Transverse colon (tissue), 4 donors: ENCODE measurements around the gene CRABP2. TPM values are rescaled to one million over a fixed set of nuclear protein-coding genes. Genes with fewer than 3 reads are reported as not detected.

ENCODE experiments used
- DNase-seq: peaks from one replicate; pipeline ENCODE4 v3.0.0-alpha.2; 2019
- H3K27ac ChIP-seq, 4 donors: fragments of 200-600 bp; sonication (generic); 2 replicates each; pipeline ENCODE4 v1.5.1; 2016 to 2018; ENCODE audit warnings: inconsistent platforms in 4 of 4
- H3K27me3 ChIP-seq: fragments of 200-600 bp; sonication (generic); 2 replicates; pipeline ENCODE4 v1.5.1; 2017; ENCODE audit warnings: inconsistent platforms
- H3K36me3 ChIP-seq, 4 donors: fragments of 200-600 bp; sonication (generic); 2 replicates each; pipeline ENCODE4 v1.5.1; 2017 to 2019; ENCODE audit warnings: inconsistent platforms in 4 of 4
- H3K4me1 ChIP-seq, 4 donors: fragments of 200-600 bp; sonication (generic); 2 replicates each; pipeline ENCODE4 v1.5.1; 2017 to 2020; ENCODE audit warnings: inconsistent platforms in 4 of 4
- H3K4me3 ChIP-seq, 4 donors: fragments of 200-600 bp; sonication (generic); 1 replicate in 1 of 4; 2 replicates in 3 of 4; pipeline versions ENCODE4 v1.5.1 to v1.6.1; 2017 to 2019; ENCODE audit warnings: inconsistent platforms in 4 of 4
- H3K9me3 ChIP-seq, 2 donors: fragments of 200-600 bp; sonication (generic); 2 replicates each; pipeline ENCODE4 v1.5.1; 2017 to 2019; ENCODE audit warnings: inconsistent platforms in 2 of 2
- CTCF ChIP-seq, 5 experiments: fragments of 200-600 bp in 3 of 5; fragments of 450-650 bp in 2 of 5; sonication (generic) in 3 of 5; IDR thresholded peaks; 1 replicate in 2 of 5; 2 replicates in 3 of 5; pipeline ENCODE4 v1.5.1; 2016 to 2017; ENCODE audit warnings: antibody characterized with exemption in 5 of 5, inconsistent platforms in 3 of 5, mild to moderate bottlenecking in 2 of 5, moderate library complexity in 1 of 5
- EP300 ChIP-seq: sonication (generic); formaldehyde crosslinking; IDR thresholded peaks from one replicate; pipeline ENCODE4 v1.6.1; 2017; ENCODE audit warnings: antibody characterized with exemption, low read depth
- POLR2A ChIP-seq: fragments of 450-650 bp; IDR thresholded peaks from one replicate; pipeline ENCODE4 v1.6.1; 2016; ENCODE audit warnings: antibody characterized with exemption, mild to moderate bottlenecking, moderate library complexity
- POLR2AphosphoS5 ChIP-seq, 3 donors: sonication (generic); formaldehyde crosslinking; IDR thresholded peaks; one replicate each; pipeline ENCODE4 v1.6.1; 2016; ENCODE audit warnings: antibody characterized with exemption in 3 of 3
- WGBS, 2 donors: methylation state at CpG; one replicate each; pipeline ENCODE4 v1.1.5; 2018; ENCODE audit warnings: low coverage in 1 of 2; 5-methylcytosine and 5-hydroxymethylcytosine counted together
- in situ Hi-C, 4 donors: fragments of 200-750 bp; cut with MboI; loops; one replicate each; pipeline versions ENCODE4 v1.15.0 to v1.15.1; 2017; ENCODE audit warnings: low sequenced_read_pairs in 3 of 4, low pct_ligation_motif_present in 1 of 4, low pct_unique_long_range_greater_than_20kb in 1 of 4
- intact Hi-C: fragments of 100-400 bp; cut with DNase I; formaldehyde crosslinking; loops from one replicate; pipeline ENCODE4 v1.15.1; 2023; ENCODE audit warnings: low total_unique reads
- total RNA-seq, 4 donors: library from RNA; depleted of rRNA; stranded (reverse); fragments of >200 nt; gene quantifications; one replicate each; pipeline ENCODE4 v1.1.0, GENCODE V29; 2016

The CRABP2 gene
- total RNA-seq, 4 donors from 2014 or later, result 0.79 to 1.9 TPM; not detected in 2

- Histone ChIP-seq H3K27ac (peak overlapping the region; percentile 95 to 99 (median 98)), H3K4me1 (peaks cover 27 to 56% (median 48%) of the 10 kb centered on the region in 4 donors), H3K4me3 (peak overlapping the region in 3 of 4 donors; percentile 25 to 96 (median 45)), H3K36me3 (peaks cover 0 to 10% (median 4%) of the 10 kb centered on the region in 4 donors), H3K27me3 (no peaks in the 10 kb centered on the region), H3K9me3 (no peaks in the 10 kb centered on the region)
- DNase-seq, result no peak
- in situ Hi-C loops, result no loop called here
- intact Hi-C loops, result no loop called here
- TF ChIP-seq POLR2AphosphoS5 (IDR thresholded peaks at IDR 0.05) (no peak), POLR2A (no peak), CTCF (IDR thresholded peaks at IDR 0.05) (no peak)
- 52% methylated on average over 9 of the region's 9 CpGs; no CpG with 5 or more reads in 1 of the 2 donors for WGBS, 2 donors
These were observed 41.0 kb upstream of the CRABP2 start for GRCh38 chr1:156746406-156746727.

GRCh38 chr1:156745881-156746280 is 40.5 kb upstream of the CRABP2 start:
- peaks cover 27 to 58% (median 49%) of the 10 kb centered on the region in 4 donors for H3K4me1 ChIP-seq
- H3K9me3 ChIP-seq, result no peaks in the 10 kb centered on the region
- no peak for TF ChIP-seq POLR2A
- no peak for TF ChIP-seq CTCF (IDR thresholded peaks at IDR 0.05)
- no peak for TF ChIP-seq EP300
- no peak for TF ChIP-seq POLR2AphosphoS5 (IDR thresholded peaks at IDR 0.05)
- in situ Hi-C loops, result no loop called here
- peaks cover 0 to 10% (median 4%) of the 10 kb centered on the region in 4 donors for H3K36me3 ChIP-seq
- H3K27ac ChIP-seq, result peak overlapping the region; percentile 95 to 99 (median 98)
- H3K4me3 ChIP-seq, result peak overlapping the region in 1 of 4 donors; percentile 96
- WGBS, 2 donors, result 61 to 74% methylated on average over 2 to 3 of the region's 3 CpGs
- DNase-seq, result no peak
- no peaks in the 10 kb centered on the region for H3K27me3 ChIP-seq
- intact Hi-C loops, result no loop called here

- WGBS, 2 donors, result 87% methylated on average over 14 of the region's 14 CpGs; no CpG with 5 or more reads in 1 of the 2 donors
- intact Hi-C loops (no loop called here), in situ Hi-C loops (no loop called here)
- H3K27me3 ChIP-seq, result no peaks in the 10 kb centered on the region
- no peak for DNase-seq
- no peaks in the 10 kb centered on the region for H3K9me3 ChIP-seq
- H3K36me3 ChIP-seq, result peaks cover 0 to 10% (median 4%) of the 10 kb centered on the region in 4 donors
- no peak overlapping the region for H3K4me3 ChIP-seq
- TF ChIP-seq CTCF (IDR thresholded peaks at IDR 0.05), result no peak
- no peak for TF ChIP-seq POLR2A
- no peak for TF ChIP-seq POLR2AphosphoS5 (IDR thresholded peaks at IDR 0.05)
- no peak for TF ChIP-seq EP300
- peak overlapping the region in 3 of 4 donors; percentile 95 to 99 (median 99) for H3K27ac ChIP-seq
- peaks cover 31 to 59% (median 49%) of the 10 kb centered on the region in 4 donors for H3K4me1 ChIP-seq
These were observed 39.5 kb upstream of the CRABP2 start for GRCh38 chr1:156744786-156745419.

- WGBS, 2 donors, result 71 to 77% methylated on average over 1 to 7 of the region's 12 CpGs
- DNase-seq, result no peak
- peak overlapping the region in 1 of 4 donors; percentile 99 for H3K27ac ChIP-seq
- no peak overlapping the region for H3K4me3 ChIP-seq
- no peaks in the 10 kb centered on the region for H3K27me3 ChIP-seq
- in situ Hi-C loops, result no loop called here
- no peaks in the 10 kb centered on the region for H3K9me3 ChIP-seq
- H3K4me1 ChIP-seq, result peaks cover 29 to 59% (median 47%) of the 10 kb centered on the region in 4 donors
- TF ChIP-seq POLR2A (no peak), EP300 (no peak), POLR2AphosphoS5 (IDR thresholded peaks at IDR 0.05) (no peak), CTCF (IDR thresholded peaks at IDR 0.05) (no peak)
- intact Hi-C loops, result no loop called here
- H3K36me3 ChIP-seq, result peaks cover 0 to 10% (median 4%) of the 10 kb centered on the region in 4 donors
These were observed 39.0 kb upstream of the CRABP2 start for GRCh38 chr1:156744344-156744743.
